ENCODE data around the gene MACF1. TPM values are rescaled to one million over a fixed set of nuclear protein-coding genes. Genes with fewer than 3 reads are reported as not detected.

MACF1 gene
- total and polyA plus RNA-seq, 7 donors = 38.9 to 162 (median 71.4) TPM

DNA sequence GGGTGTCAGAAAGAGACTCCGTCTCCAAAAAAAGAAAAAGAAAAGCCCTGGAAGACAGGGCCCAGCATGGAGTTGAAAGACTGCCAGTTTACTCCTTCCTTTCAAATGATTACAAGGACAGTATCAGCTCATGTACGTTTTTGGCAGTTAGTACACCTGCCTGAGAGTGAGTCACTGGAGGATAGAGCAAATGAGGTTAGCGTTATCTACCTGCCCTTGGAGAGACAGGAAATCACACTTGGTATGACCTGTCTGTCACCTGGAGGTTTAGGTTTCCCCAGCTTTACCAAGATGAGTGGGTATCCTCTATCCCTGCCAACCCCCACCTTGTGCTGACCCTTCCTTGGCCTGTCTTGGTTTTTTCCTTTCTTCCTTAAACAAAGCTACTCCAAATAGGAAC, 190.1 kb downstream of the MACF1 start:
- intact Hi-C loops (cut with DNase I) = no loop called here
- WGBS, 3 donors = 27 to 34% (median 31%) methylated on average over 3 of the region's 3 CpGs
- ATAC-seq (peak; percentile 43 to 67 (median 54)), DNase-seq (no peak)
- Histone ChIP-seq H3K36me3 (ENCODE audit: insufficient read depth in 1 of 2, low read depth in 1 of 2) (peaks cover 3 to 10% of the 10 kb centered on the region in 2 donors), H3K4me3 (no peak overlapping the region), H3K9me3 (no peaks in the 10 kb centered on the region), H3K27me3 (ENCODE audit: insufficient read depth in 3 of 3, low read length in 2 of 3) (no peaks in the 10 kb centered on the region), H3K27ac (peak overlapping the region; percentile 39), H3K4me1 (peaks cover 66% of the 10 kb centered on the region)
- TF ChIP-seq, protein P1, sequence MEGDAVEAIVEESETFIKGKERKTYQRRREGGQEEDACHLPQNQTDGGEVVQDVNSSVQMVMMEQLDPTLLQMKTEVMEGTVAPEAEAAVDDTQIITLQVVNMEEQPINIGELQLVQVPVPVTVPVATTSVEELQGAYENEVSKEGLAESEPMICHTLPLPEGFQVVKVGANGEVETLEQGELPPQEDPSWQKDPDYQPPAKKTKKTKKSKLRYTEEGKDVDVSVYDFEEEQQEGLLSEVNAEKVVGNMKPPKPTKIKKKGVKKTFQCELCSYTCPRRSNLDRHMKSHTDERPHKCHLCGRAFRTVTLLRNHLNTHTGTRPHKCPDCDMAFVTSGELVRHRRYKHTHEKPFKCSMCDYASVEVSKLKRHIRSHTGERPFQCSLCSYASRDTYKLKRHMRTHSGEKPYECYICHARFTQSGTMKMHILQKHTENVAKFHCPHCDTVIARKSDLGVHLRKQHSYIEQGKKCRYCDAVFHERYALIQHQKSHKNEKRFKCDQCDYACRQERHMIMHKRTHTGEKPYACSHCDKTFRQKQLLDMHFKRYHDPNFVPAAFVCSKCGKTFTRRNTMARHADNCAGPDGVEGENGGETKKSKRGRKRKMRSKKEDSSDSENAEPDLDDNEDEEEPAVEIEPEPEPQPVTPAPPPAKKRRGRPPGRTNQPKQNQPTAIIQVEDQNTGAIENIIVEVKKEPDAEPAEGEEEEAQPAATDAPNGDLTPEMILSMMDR (IDR thresholded peaks at IDR 0.05) = no peak

DNA sequence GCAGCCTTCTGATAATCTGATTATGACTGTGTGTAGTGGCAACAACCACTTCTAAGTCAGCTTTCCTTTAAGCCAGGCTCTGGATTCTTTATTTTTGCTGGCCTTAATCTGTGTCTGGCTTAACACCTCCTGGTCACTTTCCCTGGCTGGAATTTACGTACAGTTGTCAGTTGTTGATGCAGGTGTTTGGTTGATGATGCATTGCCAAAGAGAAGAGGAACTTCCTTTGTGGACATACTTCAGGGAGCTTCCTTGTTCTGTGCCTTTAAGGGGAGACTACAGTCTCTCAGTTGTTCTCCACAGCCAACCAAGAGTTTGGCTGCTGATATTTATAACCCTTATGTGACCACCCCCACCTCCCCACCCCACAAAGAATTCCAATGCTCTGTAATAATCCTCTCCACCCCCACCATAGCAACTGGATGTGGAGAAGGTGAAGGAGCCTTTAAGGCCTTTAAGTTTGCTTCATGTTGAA, 190.9 kb downstream of the MACF1 start:
- no peak overlapping the region for H3K4me3 ChIP-seq
- ATAC-seq (peak; percentile 44 to 61 (median 56)), DNase-seq (no peak)
- peaks cover 2 to 3% of the 10 kb centered on the region in 2 donors for H3K36me3 ChIP-seq (ENCODE audit: insufficient read depth in 1 of 2, low read depth in 1 of 2)
- intact Hi-C loops (cut with DNase I) = no loop called here
- H3K9me3 ChIP-seq = no peaks in the 10 kb centered on the region
- H3K4me1 ChIP-seq = peaks cover 66% of the 10 kb centered on the region
- 0 to 6% (median 4%) methylated on average over 1 of the region's 1 CpG for WGBS, 3 donors
- H3K27ac ChIP-seq = peak overlapping the region; percentile 39
- no peaks in the 10 kb centered on the region for H3K27me3 ChIP-seq (ENCODE audit: insufficient read depth in 3 of 3, low read length in 2 of 3)
- TF ChIP-seq, protein P1 (IDR thresholded peaks at IDR 0.05) = no peak

DNA sequence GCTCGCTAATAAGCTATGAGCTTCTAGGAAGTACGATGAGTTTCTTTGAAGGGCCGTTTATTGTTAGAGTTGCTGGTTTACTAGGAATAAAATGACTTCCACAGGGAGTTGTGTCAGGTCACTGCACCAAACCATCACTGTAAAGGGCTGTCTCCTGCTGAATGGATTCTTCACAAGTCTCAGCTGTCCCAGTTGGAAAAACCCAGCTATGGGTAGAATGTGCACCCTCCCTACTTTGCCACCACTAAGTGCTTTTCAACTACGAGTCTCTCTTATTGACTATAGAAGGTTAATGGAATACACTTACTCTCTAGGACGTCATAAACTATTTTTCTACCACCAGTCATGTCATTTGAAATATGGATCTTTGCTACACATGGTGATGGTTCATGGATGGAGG, 192.2 kb downstream of the MACF1 start:
- intact Hi-C loops (cut with DNase I) = no loop called here
- H3K36me3 ChIP-seq (ENCODE audit: insufficient read depth in 1 of 2, low read depth in 1 of 2) = no peaks in the 10 kb centered on the region
- no peak overlapping the region for H3K4me3 ChIP-seq
- ATAC-seq (no peak), DNase-seq (no peak)
- peaks cover 57% of the 10 kb centered on the region for H3K4me1 ChIP-seq
- no peaks in the 10 kb centered on the region for H3K27me3 ChIP-seq (ENCODE audit: insufficient read depth in 3 of 3, low read length in 2 of 3)
- TF ChIP-seq, protein P1 (IDR thresholded peaks at IDR 0.05) = no peak
- 67 to 71% (median 68%) methylated on average over 5 of the region's 5 CpGs for WGBS, 3 donors
- H3K9me3 ChIP-seq = no peaks in the 10 kb centered on the region
- no peak overlapping the region for H3K27ac ChIP-seq

DNA sequence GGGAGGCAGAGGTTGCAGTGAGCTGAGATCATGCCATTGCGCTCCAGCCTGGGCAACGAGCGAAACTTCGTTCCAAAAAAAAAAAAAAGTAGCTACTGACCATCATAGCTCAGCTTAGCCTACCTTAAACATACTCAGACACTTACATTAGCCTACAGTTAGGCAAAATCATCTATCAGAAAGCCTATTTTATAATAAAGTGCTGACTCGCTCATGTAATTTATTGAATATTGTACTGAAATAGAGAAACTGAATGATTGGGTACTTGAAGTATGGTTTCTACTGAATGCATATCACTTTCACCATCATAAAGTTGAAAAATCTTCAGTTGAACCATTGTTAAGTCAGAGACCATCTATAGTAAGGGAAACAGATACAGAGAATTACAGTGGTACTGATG, 193.0 kb downstream of the MACF1 start:
- no peak for ATAC-seq
- WGBS, 3 donors = 93% methylated on average over 5 of the region's 5 CpGs
- TF ChIP-seq, protein P1 (IDR thresholded peaks at IDR 0.05) = no peak
- Histone ChIP-seq H3K9me3 (no peaks in the 10 kb centered on the region), H3K4me1 (peaks cover 49% of the 10 kb centered on the region), H3K27ac (peak overlapping the region; percentile 60), H3K27me3 (ENCODE audit: insufficient read depth in 3 of 3, low read length in 2 of 3) (no peaks in the 10 kb centered on the region), H3K4me3 (no peak overlapping the region), H3K36me3 (ENCODE audit: insufficient read depth in 1 of 2, low read depth in 1 of 2) (no peaks in the 10 kb centered on the region)
- no peak for DNase-seq
- intact Hi-C loops (cut with DNase I) = no loop called here
